Lower leg skin (tissue), 3 donors: ENCODE data around the gene SYTL2.
"Not testable (repeated sequence)": the region's sequence is repeated elsewhere in the genome, so short reads cannot be mapped to it uniquely, and the experiment has no call there.

Experiments used
- CTCF ChIP-seq, 3 donors: fragments of 450-650 bp; IDR thresholded peaks; one replicate each; pipeline ENCODE4 v1.5.1; 2016; ENCODE audit warnings: antibody characterized with exemption in 3 of 3, mild to moderate bottlenecking in 3 of 3, moderate library complexity in 2 of 3
- POLR2A ChIP-seq, 2 donors: fragments of 450-650 bp; IDR thresholded peaks; one replicate each; pipeline ENCODE4 v1.6.1; 2016 to 2017; ENCODE audit warnings: antibody characterized with exemption in 2 of 2, mild to moderate bottlenecking in 1 of 2, moderate library complexity in 1 of 2

- not testable (repeated sequence) for TF ChIP-seq CTCF, POLR2A (IDR thresholded peaks at IDR 0.05)
These were observed 156.6 kb downstream of the SYTL2 start for GRCh38 chr11:85654343-85654742.
